Lower lobe of right lung (tissue), 2 donors: ENCODE measurements around the gene UNC119. TPM values are rescaled to one million over a fixed set of nuclear protein-coding genes. Genes with fewer than 3 reads are reported as not detected.

Experiments used
- ATAC-seq, 2 donors: fragments of 200-7000 bp; cut with Tn5 transposase; one replicate each; pipeline ENCODE4 v1.9.1; 2020 to 2022; ENCODE audit warnings: mild to moderate bottlenecking in 2 of 2, moderate library complexity in 2 of 2
- DNase-seq: peaks from one replicate; pipeline ENCODE4 v3.0.0-alpha.2; 2020
- H3K27ac ChIP-seq: fragments of 200-600 bp; one replicate; pipeline ENCODE4 v1.8.0; 2022
- H3K27me3 ChIP-seq: fragments of 200-600 bp; one replicate; pipeline ENCODE4 v1.8.0; 2022; ENCODE audit warnings: low read depth
- H3K36me3 ChIP-seq: fragments of 200-600 bp; one replicate; pipeline ENCODE4 v1.8.0; 2022; ENCODE audit warnings: mild to moderate bottlenecking
- H3K4me1 ChIP-seq: fragments of 200-600 bp; one replicate; pipeline ENCODE4 v1.8.0; 2022
- H3K4me3 ChIP-seq: fragments of 200-600 bp; one replicate; pipeline ENCODE4 v1.8.0; 2022; ENCODE audit warnings: mild to moderate bottlenecking
- H3K9me3 ChIP-seq: fragments of 200-600 bp; one replicate; pipeline ENCODE4 v1.8.0; 2022
- intact Hi-C: fragments of 100-400 bp; cut with DNase I; formaldehyde crosslinking; loops from one replicate; pipeline ENCODE4 v1.11.0; 2022
- total RNA-seq: library from RNA; stranded (reverse); fragmentation: NEBNext Ultra II Directional; extraction: Animal tissue kit (Norgen Biotek cat#: 25700); gene quantifications from one replicate; pipeline ENCODE4 v1.2.1, GENCODE V29; 2021
- TF ChIP-seq, protein P1 (sequence below): fragments of 200-600 bp; IDR thresholded peaks from one replicate; pipeline ENCODE4 v1.8.0; 2022; ENCODE audit warnings: antibody characterized with exemption, mild to moderate bottlenecking
- donor health status: DM: no; HTN: yes; CAD: no; lungs with severe emphysema.

The UNC119 gene
- total RNA-seq, 1 donor from 2014 or later: 27.0 TPM

GRCh38 chr17:28550858-28551257 lies 1.6 kb downstream of the UNC119 start:
- intact Hi-C loops: no loop called here
- ATAC-seq: no peak
- Histone ChIP-seq H3K36me3 (peaks cover 35% of the 10 kb centered on the region), H3K4me1 (peaks cover 43% of the 10 kb centered on the region), H3K4me3 (no peak overlapping the region), H3K27me3 (no peaks in the 10 kb centered on the region), H3K27ac (no peak overlapping the region), H3K9me3 (no peaks in the 10 kb centered on the region)
- TF ChIP-seq, protein P1, sequence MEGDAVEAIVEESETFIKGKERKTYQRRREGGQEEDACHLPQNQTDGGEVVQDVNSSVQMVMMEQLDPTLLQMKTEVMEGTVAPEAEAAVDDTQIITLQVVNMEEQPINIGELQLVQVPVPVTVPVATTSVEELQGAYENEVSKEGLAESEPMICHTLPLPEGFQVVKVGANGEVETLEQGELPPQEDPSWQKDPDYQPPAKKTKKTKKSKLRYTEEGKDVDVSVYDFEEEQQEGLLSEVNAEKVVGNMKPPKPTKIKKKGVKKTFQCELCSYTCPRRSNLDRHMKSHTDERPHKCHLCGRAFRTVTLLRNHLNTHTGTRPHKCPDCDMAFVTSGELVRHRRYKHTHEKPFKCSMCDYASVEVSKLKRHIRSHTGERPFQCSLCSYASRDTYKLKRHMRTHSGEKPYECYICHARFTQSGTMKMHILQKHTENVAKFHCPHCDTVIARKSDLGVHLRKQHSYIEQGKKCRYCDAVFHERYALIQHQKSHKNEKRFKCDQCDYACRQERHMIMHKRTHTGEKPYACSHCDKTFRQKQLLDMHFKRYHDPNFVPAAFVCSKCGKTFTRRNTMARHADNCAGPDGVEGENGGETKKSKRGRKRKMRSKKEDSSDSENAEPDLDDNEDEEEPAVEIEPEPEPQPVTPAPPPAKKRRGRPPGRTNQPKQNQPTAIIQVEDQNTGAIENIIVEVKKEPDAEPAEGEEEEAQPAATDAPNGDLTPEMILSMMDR: no peak
- DNase-seq: no peak

GRCh38 chr17:28549236-28550132 lies 2.9 kb downstream of the UNC119 start:
- Histone ChIP-seq H3K4me3 (no peak overlapping the region), H3K27ac (no peak overlapping the region), H3K4me1 (peaks cover 43% of the 10 kb centered on the region), H3K9me3 (no peaks in the 10 kb centered on the region), H3K36me3 (peaks cover 22% of the 10 kb centered on the region), H3K27me3 (no peaks in the 10 kb centered on the region)
- no peak for ATAC-seq
- TF ChIP-seq, protein P1: no peak
- intact Hi-C loops: loop anchor here (10.0 kb wide), 1 partner anchor 55 kb away; no protein-coding TSS in a partner anchor
- no peak for DNase-seq

- ATAC-seq: no peak
- TF ChIP-seq, protein P1: peak; percentile 5
- Histone ChIP-seq H3K27ac (no peak overlapping the region), H3K27me3 (no peaks in the 10 kb centered on the region), H3K4me3 (no peak overlapping the region), H3K4me1 (peaks cover 43% of the 10 kb centered on the region), H3K9me3 (no peaks in the 10 kb centered on the region), H3K36me3 (peaks cover 12% of the 10 kb centered on the region)
- intact Hi-C loops: loop anchor here (10.0 kb wide), 1 partner anchor 54 kb away; no protein-coding TSS in a partner anchor
- no peak for DNase-seq
Measured at GRCh38 chr17:28548417-28549130, 3.9 kb downstream of the UNC119 start.

- Histone ChIP-seq H3K4me1 (peaks cover 39% of the 10 kb centered on the region), H3K36me3 (peaks cover 12% of the 10 kb centered on the region), H3K27me3 (no peaks in the 10 kb centered on the region), H3K27ac (peak overlapping the region; percentile 21), H3K4me3 (no peak overlapping the region), H3K9me3 (no peaks in the 10 kb centered on the region)
- DNase-seq (peak; percentile 82), ATAC-seq (peak; percentile 73 to 84)
- intact Hi-C loops: loop anchor here (10.0 kb wide), 1 partner anchor 53 kb away; no protein-coding TSS in a partner anchor
- TF ChIP-seq, protein P1: peak; percentile 93
Measured at GRCh38 chr17:28547623-28548416, 4.6 kb downstream of the UNC119 start.

DNA sequence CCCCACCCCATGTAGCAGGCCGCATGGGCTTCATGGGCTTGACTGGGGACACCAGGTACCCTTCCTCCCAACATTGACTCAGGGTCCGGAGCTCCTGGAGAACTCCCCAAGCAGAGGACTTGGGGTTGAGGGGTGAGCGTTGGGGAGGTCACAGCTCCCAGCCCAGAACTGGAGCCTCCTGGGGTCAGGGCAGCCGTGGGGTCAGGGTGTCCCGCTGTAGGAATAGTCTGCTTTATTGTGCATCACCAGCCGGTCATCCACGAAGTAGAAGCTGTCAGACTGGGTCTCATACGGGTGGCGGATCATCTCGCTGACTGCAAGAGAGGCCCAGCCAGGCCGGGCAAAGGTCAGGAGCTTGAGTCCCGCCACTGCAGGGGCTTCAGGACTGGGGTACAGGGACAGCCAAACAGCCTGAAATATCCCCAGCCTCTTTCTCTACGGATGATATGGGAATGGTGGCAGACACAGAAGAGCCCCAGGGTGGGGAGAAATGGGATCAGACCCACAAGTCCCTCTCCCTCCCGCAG lies 5.3 kb downstream of the UNC119 start:
- peaks cover 12% of the 10 kb centered on the region for H3K36me3 ChIP-seq
- H3K4me1 ChIP-seq: peaks cover 36% of the 10 kb centered on the region
- H3K27me3 ChIP-seq: no peaks in the 10 kb centered on the region
- DNase-seq (no peak), ATAC-seq (no peak)
- H3K27ac ChIP-seq: peak overlapping the region; percentile 21
- intact Hi-C loops: loop anchor here (10.0 kb wide), 1 partner anchor 52 kb away; no protein-coding TSS in a partner anchor
- TF ChIP-seq, protein P1: no peak
- no peak overlapping the region for H3K4me3 ChIP-seq
- H3K9me3 ChIP-seq: no peaks in the 10 kb centered on the region
